NCI-H2196 treated with DMSO at 0.1 percent for 48 hours (cell line): Measurements from ENCODE around the gene RBMS1.

Experiments
- DNase-seq: peaks from one replicate; lab custom pipeline; 2025; ENCODE audit not compliant: unreplicated experiment; lab: John Stamatoyannopoulos, UW

Gene RBMS1

DNA sequence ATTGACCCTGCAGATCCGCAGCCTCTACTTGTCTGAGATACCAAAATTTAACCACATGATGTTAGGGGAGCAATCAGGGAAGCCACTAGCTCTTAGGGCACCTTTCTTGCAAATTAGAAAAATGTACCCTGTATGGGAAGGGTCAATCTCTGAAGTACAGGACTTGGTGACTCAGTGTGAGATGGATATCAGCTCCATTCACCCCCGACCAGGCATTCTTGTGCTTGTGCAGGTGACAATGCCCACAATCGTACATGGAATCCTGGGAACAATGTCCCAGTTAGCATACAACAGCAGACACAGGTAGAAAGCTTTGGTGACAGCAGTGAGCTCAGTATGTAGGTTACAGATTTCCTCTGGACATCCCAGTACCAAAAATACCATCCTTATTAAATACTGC is 155.9 kb downstream of the RBMS1 start:
- DNase-seq = no peak

DNA sequence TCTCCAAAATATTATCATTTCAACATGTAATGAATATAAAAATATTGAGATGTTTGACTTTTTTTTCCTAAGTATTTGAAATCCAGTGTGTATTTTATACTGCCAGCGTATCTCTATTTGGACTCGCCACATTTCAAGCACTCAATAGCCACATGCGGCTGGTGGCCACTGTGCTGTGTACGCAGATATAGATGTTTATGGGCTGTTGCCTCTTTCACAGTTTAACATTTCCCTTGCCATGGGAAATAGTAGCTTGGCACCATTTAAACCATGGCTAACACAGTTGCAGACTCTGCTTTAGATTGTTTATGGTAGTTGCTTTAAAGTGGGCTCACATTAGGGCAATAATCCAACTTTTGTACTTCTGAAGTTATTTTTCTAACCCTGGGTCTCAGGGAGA is 157.0 kb downstream of the RBMS1 start:
- DNase-seq = no peak

DNA sequence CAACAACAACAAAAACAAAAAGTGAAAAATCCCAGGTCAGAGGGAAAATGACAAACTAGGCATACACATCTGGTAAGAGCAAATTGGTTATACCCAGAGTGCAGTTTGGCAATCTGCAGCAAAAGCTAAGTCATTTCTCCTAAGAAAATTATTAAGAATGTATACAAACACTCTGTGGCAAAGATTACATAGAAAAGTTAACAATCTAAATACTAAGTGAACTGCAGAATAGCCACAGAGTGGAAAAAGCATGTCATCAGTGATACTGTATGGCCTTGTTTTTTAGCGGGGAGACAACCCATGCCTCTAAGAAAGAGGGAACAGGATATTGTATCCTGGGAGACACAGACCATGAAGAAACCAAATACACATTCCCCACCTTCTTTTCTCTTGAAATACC is 157.5 kb downstream of the RBMS1 start:
- DNase-seq = no peak

DNA sequence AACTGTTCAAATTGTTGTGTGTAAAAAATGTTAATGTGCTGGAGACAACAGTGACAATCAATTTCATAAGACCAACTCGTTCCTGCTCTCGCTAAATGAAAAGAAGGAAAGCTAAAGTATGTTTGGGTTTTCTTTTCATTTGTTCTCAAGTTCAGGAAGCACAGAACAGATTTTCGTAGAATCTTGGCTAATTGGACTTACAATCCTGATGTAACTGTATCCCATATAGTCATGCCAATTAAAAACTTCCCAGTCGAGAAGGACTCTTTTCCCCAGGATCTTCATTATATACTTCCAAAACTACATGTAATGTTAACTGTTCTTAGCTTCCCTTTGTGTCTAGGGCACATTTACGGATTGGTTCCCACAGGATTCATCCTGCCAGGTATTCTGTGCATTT is 158.2 kb downstream of the RBMS1 start:
- DNase-seq = no peak

DNA sequence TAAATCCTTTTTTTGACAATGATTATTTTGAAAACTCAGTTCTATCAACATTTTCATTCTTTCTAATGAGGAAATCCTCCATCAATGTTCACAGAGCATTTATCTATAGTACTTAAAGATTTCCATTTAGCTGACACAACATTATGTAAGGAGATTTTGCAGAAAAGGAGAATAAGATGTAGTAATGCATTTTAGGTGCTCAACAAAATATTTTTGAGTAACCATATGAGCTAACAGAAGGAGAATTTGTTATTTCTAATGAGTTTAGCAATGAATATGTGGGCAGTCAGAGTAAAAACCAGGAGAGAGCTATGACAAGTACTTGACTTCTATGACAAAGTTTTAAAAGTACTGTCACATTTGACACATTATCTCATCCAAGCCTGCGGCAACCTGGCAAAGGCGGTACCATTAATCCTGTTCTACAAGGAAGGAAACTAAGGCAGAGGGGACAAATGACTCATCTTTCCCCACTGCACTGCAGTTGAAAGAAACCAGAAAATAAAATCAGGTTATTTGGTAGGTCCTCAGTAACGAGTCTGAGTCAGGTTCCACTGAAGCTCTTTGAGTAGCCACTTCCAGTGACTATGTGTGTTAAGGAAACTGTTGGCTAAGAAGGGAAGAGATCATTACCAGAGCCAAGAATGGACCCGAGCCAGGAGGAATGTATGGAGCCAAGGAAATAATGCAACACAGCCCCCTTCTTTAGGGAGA is 159.4 kb downstream of the RBMS1 start:
- no peak for DNase-seq

DNA sequence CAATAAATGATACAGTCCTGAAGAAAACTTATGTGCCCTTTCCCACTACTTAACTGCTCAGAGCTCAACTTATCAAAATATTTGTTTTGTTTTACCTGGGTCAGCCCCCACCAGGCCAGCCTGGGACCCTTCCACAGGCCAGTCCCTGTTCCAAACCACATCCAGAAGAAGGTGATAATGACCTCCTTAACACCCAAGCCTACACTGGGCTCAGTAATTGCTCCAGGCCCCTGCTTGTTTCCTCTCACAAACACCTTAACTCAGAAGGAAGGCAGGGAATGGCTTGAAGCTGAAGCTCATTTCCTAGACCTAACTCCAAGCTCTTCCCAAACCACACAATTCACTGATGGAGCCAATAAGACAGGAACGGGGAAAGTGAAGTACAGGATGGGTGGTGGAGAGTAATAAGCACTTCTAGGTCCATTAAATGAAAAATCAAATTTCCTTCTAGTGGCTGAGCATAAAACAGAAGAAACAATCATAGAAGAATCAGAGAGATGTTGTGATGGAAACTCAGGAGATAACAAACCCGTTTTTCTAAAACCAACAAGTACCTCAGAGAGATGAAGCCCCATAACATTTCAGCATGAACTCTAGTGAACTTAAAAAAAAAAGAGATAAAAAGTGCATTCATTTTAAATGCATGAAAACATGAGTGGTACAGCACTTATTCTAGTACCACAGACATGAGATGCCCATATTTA is 160.1 kb downstream of the RBMS1 start:
- DNase-seq = no peak

DNA sequence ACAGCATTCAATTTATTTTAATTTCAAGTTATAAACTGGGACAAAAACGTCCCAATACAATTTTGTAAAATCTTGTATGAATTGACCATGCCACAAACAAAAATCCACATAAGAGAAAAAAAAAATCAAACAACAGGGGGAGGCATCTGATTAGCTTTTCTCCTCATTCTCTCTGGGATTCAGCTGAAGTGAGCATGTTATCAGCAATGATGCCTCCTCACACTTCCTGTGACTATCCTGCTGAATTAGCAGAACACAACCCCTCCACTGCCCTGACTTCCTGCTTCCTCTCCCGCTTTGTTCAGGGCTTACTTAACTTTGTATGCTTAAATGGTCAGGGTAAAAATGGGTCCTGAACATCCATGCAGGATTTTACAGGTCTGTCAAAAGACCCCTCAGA is 161.3 kb downstream of the RBMS1 start:
- no peak for DNase-seq

DNA sequence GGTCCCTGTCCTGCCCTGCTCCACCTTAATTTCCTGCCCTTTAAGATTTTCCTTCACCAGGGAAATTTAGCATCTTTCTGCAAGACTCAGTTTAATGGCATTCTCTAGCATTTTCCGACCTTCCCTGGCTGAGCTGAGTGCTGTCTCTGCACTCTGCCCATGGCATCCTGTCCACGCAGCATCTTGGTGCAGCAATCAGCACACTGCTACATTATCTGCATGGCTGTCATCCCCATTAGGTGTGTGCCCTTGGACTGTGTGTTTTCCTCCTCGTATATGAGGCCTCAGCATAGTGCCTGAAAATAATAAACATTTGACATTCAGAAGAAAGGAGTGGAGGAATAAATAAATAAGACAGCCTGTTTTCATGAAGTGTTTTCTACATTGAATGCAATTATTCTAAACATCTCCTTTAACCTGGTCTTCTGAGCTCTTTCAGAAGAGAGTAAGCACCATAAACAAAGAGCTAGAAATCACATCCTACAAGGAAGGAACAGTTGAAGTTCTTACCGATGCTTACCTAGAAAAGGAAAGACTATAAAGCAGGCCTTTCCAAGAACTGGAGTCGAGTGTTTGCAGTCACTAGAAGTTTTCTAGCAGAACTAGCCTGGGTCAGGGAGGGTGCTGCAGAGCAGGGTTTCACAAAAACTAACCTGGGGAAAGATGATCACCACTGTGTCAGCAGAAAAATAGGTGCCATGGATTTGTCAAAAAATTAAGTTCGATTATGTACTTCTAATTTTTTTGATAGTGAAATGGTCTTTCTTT is 162.2 kb downstream of the RBMS1 start:
- no peak for DNase-seq

DNA sequence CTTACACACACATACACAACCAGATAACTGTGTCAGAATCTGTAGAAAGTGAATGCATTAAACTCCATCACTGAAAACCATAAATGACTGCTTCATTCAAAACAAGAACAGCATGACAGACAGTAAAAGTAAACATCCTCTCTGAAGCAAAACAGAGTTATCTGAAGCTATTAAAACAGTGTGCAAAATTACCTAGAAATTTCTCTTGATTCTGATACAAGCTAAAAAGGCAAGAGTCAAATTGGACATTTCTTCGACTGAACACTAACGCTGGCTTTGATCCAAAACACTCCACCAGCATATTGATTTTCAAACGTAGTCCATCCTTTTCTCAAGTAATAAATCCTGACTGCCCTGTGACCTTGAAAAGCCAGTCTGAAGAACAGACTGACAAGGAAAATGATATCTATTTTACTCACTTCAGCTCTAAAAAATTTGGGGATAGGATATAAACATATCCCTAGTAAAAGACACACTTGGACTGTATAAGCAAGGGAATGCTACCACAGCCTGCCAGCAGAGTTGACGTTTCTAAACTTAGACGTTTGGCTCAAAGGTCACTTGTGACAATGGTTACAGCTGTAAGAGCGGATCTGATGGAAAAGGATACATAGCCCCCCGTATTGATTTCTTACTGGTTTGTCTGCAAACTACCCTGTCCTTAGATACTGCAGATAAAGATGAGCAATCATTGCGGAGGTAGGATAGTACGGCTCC is 164.6 kb downstream of the RBMS1 start:
- no peak for DNase-seq

DNA sequence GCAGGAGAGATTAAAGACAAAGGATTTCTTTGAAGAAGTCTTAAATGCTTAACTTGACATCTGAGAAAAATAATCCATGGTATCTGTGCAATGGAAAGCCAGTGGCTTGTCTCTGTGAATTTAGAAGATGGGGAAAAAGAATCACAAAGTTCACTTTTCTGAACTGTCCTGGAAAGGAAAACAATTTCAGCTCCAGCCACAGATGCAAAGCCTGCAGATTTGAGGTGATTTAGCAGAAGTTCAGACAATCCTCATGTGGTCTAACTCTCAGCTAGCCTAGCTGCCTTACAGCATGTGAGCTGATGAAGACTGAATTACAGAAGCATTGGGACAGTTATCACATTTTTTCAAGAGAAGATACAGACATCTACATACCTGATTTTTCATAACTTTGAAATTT is 166.8 kb downstream of the RBMS1 start:
- DNase-seq = no peak

DNA sequence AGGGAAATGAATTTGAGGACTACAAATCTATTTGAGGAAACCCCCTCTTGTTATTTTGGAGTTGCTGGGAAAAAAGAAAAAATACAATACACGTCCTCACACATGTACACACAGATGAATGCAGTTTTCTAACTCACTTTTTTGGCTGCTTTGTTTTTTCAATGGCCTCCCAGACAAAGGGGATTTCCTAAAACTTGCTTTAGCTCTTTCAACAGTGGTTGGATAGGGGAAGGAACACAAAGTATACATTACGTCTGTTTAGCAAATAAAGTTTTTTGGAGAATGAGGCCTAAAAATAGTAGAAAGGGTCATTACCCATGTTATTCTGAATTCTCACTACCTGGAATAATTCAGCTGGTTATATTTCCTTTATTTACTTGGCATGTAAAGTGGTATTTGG is 168.2 kb downstream of the RBMS1 start:
- DNase-seq = no peak

DNA sequence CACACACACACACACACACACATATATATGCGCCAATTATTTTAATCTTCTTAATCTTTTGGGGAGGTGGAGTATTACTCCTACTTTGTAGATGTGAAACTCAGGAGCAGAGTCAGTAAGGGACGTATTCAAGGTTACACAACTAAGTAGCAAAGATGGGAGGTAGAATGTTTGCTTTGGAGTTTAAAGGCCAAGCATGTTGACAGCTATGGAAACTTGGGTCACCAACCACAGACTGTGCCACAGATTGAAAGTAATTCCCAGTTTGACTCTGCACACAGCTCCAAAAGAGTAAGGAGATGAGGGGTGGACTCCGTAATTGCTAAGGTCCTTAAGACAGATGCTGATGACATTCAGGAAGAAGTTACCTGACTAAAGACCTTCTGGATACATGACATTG is 168.7 kb downstream of the RBMS1 start:
- DNase-seq = no peak

DNA sequence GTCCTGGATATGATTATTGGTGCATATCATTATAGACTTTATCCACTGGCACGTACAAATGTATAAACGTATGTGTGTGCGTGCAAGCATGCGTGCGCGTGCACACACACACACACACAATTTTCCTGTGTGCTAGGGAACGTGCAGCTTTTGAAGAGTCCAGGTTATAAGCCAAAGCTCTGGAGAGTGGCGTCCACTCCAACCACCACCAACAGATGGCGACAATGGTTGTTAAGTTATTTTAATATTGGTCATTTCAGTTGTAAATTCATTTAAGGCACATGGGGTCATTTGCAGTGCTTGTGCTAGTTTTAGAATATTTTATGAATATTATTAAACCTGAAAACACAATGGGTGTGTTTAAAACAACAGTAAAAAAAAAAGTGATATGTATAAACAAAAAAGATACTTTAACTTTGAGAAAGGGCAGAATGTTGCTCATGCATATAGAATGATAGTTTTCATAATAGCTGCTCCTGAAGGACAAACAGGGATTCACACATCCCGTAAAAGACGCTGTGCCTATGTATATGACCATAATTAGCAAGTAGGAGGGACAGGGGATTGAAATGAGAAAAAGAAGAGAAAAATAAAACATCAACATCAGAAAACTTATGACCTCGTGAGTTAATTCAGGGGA is 169.3 kb downstream of the RBMS1 start:
- no peak for DNase-seq

DNA sequence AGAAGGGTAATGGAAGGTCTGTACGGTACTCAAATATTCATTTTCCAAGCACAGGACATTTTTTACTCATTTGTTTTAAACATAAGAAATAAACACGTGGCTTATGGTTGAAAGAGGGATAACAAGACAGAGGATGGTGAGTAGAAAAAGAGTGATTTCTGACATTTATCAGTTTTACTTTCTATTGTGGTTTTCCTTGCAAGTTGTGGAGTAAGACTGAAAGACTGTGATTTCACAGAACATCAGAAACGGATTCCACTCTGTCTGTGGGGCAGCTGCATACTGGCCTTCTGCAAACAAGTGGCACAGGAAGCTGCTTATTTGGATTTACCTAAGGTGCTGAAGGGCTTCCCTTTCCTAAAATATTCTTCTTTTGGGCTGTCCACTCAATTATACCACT is 171.3 kb downstream of the RBMS1 start:
- no peak for DNase-seq

DNA sequence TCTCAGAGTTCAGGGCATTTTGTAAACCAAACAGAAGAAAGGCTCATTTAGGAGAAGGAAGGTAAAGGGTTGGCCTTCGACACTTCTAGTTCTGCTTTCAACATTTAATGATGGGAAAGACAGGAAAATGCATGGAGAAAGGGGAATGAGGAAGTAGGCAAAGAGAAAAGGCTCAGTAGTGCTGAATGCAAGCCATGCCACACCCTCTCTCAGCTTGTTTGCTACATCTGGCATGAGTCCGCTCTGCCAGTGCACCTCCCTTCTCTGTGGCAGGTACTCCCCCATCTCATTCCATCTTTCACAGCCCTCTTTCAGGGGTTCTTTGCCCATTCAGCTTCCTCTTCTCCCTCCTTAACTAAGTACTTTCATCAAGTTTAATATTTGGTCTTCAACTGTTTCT is 172.6 kb downstream of the RBMS1 start:
- DNase-seq = no peak

DNA sequence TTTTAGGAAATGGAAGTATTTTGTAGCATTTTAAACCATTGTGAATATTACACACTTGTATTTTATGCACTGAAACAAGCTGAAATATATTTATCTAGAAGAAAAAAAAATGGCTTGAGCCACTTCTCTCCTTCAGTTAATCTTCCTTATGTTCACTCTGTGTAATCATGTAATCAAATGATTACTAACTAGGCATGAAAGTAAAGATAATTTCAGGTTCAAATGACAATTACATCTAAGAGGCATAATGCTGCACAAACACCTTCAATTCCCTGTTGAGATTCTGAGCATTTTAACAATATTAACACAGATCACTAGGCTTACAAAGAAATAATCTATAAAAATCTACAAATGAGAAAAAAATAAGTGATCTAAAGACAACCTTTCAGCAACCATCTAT is 173.9 kb downstream of the RBMS1 start:
- no peak for DNase-seq

DNA sequence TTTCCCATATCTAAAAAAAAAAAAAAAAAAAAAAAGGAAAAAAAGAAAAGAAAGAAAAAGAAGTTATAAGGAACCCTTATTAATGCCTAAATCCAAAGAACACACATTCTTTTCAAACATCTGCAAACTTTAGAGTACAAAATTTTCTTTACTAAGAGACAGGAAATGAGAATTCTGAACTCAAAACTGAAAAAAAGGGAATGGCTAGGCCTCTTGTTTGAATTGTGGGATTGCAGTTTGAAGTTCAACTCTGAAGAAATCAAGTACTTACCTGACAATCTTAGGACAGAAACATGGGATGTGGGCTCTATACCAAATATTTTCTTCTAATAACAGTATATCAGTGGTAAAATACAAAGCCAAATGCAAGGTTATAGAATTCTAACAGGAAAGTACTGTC is 175.4 kb downstream of the RBMS1 start:
- DNase-seq = no peak

DNA sequence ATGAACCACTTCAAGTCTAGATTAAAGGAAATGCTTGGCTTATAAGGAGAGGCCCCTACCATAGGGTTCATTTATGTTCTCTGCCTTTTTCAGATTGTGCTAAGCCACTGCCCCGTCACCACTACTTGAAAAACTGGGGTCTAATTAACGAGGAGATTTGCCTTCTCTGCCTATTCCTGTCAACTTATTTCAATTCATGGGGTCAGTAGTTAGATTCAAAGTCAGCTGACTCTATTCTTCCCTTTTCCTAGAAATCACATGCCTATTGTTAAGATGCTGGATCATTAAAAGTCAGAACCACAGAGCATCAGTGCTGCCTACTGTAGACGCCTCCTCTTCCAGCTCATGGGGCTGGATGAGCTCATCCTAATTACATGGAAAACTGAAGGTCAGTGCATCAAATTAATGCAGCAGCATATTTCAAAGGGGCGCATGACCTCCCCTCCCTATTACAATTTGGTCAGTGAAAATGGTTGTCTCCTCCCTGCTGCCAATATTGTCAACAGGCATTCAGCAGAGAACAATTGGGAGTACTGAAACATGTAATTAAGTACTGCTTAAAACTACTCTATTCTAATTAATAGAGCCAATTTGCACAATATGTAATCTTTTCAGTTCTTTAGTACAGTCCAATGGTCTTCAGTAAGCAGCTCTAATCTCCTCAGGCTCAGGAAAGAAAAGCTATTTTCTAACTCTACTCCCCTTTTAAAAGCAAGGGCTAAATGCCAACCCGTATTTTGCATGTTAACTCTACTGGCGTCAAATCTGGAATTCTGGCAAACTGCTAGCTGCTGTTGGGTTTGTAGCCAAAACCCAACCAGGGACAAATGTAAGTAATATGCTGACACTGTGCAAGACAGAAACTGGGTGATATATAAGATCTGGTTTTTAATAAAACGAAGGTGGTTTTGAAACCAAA is 176.2 kb downstream of the RBMS1 start:
- no peak for DNase-seq

DNA sequence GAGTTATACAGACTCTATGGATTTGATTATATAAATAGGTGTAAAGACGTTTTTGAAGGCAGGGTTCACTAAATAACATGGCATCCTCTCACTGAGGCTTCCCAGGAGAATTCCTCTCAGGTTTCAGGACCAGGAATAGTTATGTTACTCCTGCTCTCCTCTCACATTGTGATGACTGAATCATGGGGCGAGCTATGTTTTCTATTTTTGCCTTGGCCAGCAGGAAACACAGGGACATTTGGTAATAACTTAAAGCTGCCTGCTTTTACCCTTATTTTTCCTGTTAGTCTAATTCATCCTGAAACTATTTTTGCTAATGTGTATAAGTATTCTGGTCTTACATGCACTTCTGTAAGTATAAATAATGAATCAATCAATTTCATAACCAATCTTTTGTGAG is 178.3 kb downstream of the RBMS1 start:
- no peak for DNase-seq
